ENCODE results near the gene CCDC195.
"Not testable (repeated sequence)": the region's sequence is repeated elsewhere in the genome, so short reads cannot be mapped to it uniquely, and the experiment has no call there.

Gene CCDC195

GRCh38 chr2:224691563-224691962, 24.6 kb downstream of the CCDC195 start:
- DNase-seq (ENCODE audit: low read depth in 1 of 2, low spot score in 1 of 2) = no peak

DNA sequence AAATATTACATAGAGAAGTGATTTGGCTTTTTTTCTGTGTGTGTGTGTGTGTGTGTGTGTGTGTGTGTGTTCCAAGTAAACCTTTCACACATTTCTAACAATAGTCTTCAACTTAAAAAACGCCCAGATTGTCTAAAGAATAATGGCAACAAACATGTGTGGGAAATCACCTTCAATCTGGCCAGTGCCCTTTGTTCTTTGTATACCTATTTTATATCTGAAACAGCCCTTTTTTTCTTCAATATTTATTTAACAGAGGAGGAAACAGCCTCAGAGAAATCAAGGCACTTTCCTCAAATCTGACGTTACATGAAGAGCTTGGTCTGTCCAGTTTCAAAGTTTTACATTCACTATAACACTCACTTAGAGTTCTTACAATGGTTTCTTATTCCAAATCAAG, 25.3 kb downstream of the CCDC195 start:
- DNase-seq (ENCODE audit: low read depth in 1 of 2, low spot score in 1 of 2) = no peak

- DNase-seq (ENCODE audit: low read depth in 1 of 2, low spot score in 1 of 2) = no peak
Measured at GRCh38 chr2:224689539-224689938, 26.6 kb downstream of the CCDC195 start.

DNA sequence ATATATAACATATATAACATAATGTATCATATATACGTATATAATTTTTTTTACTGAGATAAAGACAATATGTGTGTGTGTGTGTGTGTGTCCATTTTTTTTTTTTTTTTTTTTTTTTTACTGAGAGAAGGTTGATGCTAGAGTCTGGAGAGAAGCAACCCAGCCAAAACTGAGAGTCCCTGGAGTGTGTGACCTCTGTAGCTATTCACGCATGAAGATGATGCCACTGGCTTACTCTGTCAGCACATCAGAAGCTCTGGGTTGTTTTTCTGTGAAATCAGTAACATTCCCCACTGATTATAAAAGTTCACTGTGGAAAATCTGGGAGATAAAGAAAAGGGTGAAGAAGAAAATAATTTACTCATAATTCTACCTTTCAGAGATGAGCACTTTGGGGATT, 27.2 kb downstream of the CCDC195 start:
- DNase-seq (ENCODE audit: low read depth in 1 of 2, low spot score in 1 of 2) = no peak

DNA sequence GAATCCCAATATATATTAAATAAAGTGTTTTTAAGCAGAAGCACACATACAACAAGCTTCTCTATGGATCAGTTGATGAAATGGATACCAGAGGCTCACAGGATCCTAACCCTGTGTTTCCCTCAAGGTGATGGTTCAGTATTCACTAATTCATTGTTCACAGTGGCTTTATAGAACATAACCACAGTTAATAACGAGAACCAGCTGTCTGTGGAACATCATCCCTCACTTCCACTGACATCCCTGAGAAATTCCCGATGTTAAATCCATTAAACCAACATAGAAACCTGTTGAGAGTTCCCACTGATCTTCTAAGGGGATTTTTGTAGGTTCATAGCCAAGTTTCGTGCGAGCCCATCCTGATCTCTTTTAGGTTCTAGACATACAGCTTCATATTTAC, 29.0 kb downstream of the CCDC195 start:
- no peak for DNase-seq (ENCODE audit: low read depth in 1 of 2, low spot score in 1 of 2)

DNA sequence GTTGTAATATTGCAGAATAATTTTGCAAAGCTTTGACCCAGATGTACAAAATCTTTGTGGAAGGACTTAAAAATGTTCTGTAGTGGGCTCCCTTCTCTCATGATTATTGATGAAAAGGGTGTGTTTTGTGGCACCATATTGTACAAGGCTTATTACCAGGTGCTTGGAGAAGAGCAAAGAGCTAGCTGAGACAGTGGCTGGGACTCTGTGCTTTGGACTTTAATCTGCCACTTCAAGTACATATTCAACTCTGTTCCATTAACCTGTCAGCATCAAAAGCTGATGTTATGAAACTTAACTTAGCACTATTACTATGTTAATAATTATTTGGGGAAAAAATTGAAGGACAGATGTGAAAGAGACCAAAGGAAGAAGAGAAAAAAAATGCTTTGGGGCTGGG, 31.0 kb downstream of the CCDC195 start:
- no peak for DNase-seq (ENCODE audit: low read depth in 1 of 2, low spot score in 1 of 2)

DNA sequence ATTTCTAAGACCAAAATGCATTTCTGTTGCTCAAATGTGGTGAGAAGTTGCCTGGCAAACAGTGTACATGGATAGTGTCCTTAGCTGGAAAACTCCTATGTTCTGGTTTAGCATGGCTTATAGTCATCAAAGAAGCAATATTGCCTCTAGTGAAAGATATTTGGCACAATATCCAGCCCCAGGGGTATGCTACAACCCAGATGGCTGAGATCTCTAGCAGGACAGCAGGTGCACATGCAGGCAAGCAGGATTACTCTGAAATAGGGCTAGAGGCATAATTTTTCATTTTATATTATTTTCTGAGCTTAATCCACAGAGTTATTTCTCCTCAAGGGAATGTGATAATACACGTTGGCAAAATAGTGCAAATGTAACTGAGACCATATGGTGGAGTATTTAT, 34.0 kb downstream of the CCDC195 start:
- no peak for DNase-seq (ENCODE audit: low read depth in 1 of 2, low spot score in 1 of 2)

DNA sequence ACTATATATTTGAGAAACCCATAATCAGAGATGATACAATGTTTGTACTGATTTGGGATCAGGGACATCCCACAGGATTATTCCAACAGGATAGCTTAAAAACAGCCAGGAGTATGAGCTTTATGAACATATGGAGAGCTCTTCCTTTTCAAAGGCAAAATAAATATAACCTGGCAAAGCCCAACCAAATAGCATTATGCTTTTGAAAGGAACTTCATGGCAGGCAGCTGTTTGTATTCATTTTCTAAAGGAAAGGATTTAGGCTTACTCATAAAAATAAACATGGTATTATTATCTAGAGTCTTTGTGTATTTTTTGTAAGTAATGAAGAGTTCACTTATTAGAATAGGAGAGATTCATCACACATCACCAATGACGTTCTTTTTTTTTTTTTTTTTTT, 44.4 kb downstream of the CCDC195 start:
- DNase-seq (ENCODE audit: low read depth in 1 of 2, low spot score in 1 of 2) = no peak

- no peak for DNase-seq (ENCODE audit: low read depth in 1 of 2, low spot score in 1 of 2)
Measured at GRCh38 chr2:224670203-224670602, 46.0 kb downstream of the CCDC195 start.

- DNase-seq (ENCODE audit: low read depth in 1 of 2, low spot score in 1 of 2) = no peak
Measured at GRCh38 chr2:224669449-224669848, 46.7 kb downstream of the CCDC195 start.

DNA sequence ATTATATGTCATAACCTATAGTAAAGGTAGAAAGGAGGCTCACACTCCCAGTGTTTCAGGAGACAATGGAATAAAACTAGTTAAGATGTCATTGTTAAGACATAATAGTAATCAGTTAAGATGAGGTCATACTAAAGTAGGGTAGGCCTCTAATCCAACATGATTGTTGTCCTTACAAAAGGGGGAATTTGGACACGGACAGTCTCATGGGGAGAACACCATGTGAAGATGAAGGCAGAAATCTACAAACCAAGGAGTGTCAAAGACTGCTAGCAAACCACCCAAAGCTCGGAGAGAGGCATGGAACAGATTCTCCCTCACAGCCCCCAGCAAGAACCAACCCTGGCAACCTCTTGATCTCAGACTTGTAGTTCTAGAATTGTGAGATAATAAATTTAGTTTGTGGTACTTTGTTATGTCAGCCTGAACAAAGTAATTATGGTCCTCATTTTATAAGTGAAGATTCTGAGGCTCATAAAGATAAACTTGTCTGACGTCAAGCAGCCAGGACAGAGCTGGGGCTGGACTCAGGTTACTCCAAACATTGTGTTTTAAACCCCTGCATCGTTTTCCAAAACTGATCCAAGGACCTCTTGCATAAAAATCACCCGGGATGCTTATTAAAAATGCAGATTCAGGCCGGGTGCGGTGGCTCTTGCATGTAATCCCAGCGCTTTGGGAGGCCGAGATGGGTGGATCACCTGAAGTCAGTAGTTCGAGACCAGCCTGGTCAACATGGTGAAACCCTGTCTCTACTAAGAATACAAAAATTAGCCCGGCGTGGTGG, 47.8 kb downstream of the CCDC195 start:
- DNase-seq (ENCODE audit: low read depth in 1 of 2, low spot score in 1 of 2) = no peak

GRCh38 chr2:224666951-224667553, 49.1 kb downstream of the CCDC195 start:
- no peak for DNase-seq (ENCODE audit: low read depth in 1 of 2, low spot score in 1 of 2)

GRCh38 chr2:224663322-224663721, 52.8 kb downstream of the CCDC195 start:
- DNase-seq (ENCODE audit: low read depth in 1 of 2, low spot score in 1 of 2) = not testable (repeated sequence)

DNA sequence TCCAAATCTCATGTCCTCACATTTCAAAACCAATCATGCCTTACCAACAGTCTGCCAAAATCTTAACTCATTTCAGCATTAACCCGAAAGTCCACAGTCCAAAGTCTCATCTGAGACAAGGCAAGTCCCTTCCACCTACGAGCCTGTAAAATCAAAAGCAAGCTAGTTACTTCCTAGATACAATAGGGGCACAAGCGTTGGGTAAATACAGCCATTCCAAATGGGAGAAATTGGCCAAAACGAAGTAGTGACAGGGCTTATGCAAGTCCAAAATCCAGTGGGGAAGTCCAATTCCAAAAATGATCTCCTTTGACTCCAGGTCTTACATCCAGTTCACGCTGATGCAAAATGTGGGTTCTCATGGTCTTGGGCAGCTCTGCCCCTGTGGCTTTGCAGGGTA, 54.5 kb downstream of the CCDC195 start:
- DNase-seq (ENCODE audit: low read depth in 1 of 2, low spot score in 1 of 2) = not testable (repeated sequence)

GRCh38 chr2:224659714-224660113, 56.5 kb downstream of the CCDC195 start:
- DNase-seq (ENCODE audit: low read depth in 1 of 2, low spot score in 1 of 2) = no peak

GRCh38 chr2:224658780-224659405, 57.3 kb downstream of the CCDC195 start:
- no peak for DNase-seq (ENCODE audit: low read depth in 1 of 2, low spot score in 1 of 2)

GRCh38 chr2:224657349-224657748, 58.8 kb downstream of the CCDC195 start:
- DNase-seq (ENCODE audit: low read depth in 1 of 2, low spot score in 1 of 2) = no peak

GRCh38 chr2:224655006-224655537, 61.1 kb downstream of the CCDC195 start:
- no peak for DNase-seq (ENCODE audit: low read depth in 1 of 2, low spot score in 1 of 2)
